ENCODE measurements around the gene MBD1.
"Not testable (repeated sequence)": the region's sequence is repeated elsewhere in the genome, so short reads cannot be mapped to it uniquely, and the experiment has no call there.

Gene MBD1

DNA sequence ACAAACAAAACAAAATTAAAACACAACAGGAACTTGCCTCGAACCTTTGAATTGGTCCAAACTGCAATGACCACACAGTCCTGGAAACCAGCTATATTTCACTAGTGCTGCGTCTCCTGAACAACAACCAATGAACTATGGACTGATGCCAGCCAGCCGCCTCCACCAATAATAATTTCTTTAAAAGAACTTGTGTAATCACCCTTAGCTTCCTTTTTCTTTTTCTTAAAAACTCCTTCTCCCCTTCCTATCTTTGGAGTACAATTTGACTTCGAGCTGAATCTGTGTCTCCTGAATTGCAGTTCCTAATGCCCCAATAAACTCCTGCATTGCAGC lies 7.8 kb upstream of the MBD1 start:
- no peak for DNase-seq

GRCh38 chr18:50288348-50289107 lies 7.2 kb upstream of the MBD1 start:
- not testable (repeated sequence) for DNase-seq

GRCh38 chr18:50287441-50288347 lies 6.4 kb upstream of the MBD1 start, which contains the start of gene CXXC1:
CXXC1 (minus strand) TSS chr18:50287692; CDS start chr18:50287589, 103 bp downstream.
- DNase-seq = peak; percentile 100

DNA sequence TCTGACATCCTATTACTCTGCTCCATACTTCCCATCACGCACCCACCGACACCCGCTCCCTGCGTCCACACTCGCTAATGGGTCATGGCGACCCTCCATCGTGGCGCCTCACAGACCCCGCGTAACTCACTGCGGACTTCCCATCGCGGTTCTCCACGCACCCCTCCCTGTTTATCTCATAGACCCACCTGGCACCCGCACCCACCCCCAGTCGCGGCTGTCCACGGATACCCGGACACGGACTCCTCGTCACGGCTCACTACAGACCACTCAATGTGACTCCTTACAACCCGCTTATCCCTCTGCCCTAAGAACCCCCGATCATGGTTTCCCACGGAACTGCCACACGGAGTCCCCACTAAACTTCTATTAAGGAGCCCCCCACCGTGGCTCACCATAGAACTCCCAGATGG lies 5.7 kb upstream of the MBD1 start:
- no peak for DNase-seq

GRCh38 chr18:50286391-50287027 lies 5.2 kb upstream of the MBD1 start:
- peak; percentile 21 for DNase-seq

DNA sequence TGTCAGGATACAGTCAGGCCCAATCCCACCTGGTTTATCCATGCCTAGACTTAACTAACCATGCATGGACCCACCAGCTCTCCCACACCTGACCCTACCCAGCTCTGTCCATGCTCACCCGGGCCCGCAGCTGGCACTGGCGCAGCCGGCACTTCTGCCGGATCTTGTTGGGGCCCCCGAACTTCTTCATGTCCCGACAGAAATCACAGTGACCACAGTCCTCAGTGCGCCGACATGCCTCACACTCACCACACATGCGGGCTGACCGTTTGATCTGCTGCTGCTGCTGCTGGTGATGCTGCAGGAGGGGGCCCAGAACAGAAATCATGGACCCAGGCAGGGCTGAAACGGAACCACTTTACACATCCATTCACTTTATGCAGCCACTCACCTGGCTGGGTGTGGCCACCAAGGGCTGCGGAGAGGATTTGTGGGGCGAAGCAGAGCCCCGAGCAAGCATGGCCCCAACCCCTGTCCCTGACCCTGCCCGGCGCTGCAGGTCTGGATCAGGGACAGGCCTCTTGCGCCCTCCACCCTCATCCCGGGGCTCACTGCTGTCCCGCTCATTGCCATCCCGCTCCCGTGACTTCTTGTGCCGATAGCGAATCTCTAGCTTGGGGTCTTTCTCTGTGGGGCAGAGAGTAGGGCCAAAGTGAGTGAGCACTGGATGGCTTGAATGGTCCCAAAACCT lies 4.5 kb upstream of the MBD1 start:
- DNase-seq = no peak

DNA sequence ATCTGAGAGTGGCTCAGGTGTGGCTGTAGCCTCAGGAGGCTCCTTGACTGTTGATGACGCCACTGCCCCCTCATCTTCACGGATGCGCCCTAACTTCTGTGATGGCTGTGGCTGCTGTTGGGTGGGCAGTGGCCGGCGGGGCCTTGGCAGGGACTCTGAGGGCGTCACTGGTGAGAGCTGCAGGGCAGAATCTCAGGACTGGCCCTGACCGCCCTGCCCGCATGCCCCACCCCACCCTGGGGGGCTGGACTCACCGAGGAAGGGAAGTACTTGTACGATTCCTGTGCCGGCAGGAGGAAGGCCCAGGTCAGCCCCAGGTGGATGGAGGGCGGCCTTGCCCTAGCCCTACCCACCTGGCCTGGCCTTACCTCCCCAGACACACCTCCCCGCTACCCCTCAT lies 3.7 kb upstream of the MBD1 start:
- no peak for DNase-seq

DNA sequence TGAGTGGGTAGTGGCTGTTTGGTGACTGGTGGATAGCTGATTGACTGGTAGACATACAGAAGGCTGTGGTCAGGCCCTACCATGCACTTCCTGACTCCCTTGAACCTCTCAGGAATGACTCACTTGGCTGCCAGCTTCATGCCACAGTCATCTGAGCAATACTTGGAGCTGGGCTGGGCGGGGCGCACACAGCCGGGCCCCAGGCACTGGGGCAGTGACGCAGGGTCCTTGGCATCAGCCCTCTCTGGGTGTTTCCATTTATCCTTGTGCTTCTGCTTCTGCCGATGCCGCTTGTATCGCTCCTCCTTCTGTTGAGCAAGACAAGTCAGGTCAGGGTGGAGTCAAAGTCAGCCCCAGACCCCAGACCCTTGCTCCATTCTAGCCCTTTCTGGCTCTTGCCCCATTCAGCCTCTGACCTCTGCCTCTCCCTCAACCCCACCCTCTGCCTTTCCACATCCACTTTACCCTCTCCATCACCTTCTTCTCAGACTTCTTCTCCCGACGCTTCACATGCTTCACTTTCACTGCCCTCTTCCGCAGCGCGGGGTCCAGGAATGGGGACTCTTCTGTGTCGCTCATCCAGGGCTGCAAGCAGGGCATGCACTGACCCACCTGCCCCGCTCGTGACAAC lies 3.0 kb upstream of the MBD1 start:
- DNase-seq = no peak

GRCh38 chr18:50283469-50284209 lies 2.3 kb upstream of the MBD1 start:
- no peak for DNase-seq

GRCh38 chr18:50282521-50283335 lies 1.4 kb upstream of the MBD1 start:
- no peak for DNase-seq

DNA sequence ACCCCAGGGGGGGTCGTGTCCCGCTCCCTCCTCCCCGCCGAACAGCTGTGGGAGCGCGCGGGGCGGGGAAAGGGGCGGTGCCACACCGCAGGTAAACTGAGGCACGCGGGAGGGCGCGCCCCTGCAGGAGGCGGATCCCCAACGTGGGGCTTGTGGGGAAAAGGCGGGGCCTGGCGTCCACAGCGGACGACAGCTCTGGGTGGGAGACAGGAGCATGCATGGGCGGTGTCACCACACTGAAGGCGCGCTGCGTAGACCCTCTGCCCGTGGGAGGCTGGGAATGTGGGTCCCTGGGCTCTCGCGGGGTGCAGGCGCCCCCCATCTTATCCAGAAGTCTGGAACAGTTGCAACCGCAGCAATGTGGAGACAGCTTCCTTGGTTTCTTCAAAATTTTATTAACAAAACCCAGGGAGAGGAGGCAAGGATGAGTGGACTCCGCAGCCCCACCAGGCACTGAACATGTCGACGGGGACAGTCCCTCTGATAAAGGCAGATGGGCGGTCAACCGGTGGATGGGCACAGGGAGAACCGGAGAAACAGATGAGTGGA lies 723 bp upstream of the MBD1 start:
- no peak for DNase-seq

DNA sequence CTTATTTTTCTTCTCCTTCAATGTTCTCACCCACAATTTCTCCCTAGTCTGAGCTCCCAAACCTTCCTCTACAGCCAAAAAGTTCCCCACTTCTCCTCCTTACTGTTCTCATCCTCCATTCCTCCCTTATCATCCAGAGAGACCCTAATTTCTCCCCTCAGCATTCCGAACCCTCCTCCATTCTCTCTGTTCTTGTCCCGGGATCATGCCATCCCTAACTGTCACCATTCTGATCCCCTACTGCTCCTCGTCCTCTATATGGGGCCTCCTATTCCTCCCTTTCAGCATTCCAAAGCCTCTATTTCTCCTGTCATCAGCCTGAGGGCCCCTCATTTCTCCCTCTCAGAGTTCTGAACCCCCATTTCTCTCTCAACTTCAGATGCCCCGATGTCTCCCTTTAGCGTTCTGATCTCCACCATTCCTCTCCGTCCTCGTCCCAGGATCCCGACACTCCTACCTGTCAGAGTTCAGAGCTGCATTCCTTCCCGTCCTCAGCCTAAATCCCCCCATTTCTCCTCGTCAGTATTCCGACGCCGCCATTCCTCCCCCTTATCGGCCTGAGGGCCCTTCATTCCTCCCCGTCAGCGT lies 522 bp downstream of the MBD1 start:
- DNase-seq = no peak

GRCh38 chr18:50279752-50280151 lies 1.6 kb downstream of the MBD1 start:
- no peak for DNase-seq

GRCh38 chr18:50277942-50278341 lies 3.4 kb downstream of the MBD1 start:
- no peak for DNase-seq

GRCh38 chr18:50276452-50276851 lies 4.9 kb downstream of the MBD1 start:
- DNase-seq = no peak

GRCh38 chr18:50275503-50276036 lies 5.8 kb downstream of the MBD1 start:
- no peak for DNase-seq

DNA sequence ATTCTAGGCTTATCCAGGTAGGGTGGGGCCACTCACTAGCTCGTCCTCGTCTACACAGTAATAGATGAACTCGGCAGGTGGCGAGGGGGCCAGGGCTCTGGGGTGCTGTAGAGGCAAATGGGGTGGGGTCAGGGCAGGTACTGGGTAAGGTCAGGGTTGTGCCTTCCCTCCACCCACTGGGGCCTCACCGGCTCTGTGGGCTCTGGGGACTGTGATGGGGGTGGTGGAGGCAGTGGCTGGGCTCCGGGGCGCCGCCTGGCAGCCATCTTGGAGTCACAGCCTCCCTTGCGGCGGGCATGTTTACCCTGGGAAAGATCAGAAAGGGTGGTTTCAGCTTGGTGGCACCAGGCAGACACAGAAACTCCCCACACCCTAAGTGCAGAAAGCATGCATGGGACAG lies 6.4 kb downstream of the MBD1 start:
- DNase-seq = no peak

DNA sequence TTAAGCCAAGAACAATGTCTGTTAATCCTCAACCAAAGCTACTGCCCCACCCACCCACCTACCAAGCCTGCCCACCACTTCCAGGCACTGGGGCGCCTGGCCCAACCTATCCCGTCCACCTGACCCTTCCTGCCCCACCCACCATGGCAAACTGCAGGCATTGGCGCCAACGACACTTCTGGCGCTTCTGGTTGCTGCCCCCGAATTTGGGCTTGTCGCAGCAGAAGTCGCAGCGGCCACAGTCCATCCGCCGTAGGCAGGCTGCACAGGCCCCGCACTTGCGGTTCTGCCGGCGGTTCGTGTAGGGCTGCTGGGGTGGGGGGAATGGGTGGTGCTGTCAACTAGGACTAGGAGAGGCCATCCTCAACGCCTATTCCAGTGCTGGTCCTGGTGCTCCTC lies 7.3 kb downstream of the MBD1 start:
- DNase-seq = no peak

GRCh38 chr18:50273203-50274043 lies 7.9 kb downstream of the MBD1 start:
- DNase-seq = no peak
